ENCODE measurements around the gene AIMP1.
"Not testable (repeated sequence)": the region's sequence is repeated elsewhere in the genome, so short reads cannot be mapped to it uniquely, and the experiment has no call there.

AIMP1 gene

DNA sequence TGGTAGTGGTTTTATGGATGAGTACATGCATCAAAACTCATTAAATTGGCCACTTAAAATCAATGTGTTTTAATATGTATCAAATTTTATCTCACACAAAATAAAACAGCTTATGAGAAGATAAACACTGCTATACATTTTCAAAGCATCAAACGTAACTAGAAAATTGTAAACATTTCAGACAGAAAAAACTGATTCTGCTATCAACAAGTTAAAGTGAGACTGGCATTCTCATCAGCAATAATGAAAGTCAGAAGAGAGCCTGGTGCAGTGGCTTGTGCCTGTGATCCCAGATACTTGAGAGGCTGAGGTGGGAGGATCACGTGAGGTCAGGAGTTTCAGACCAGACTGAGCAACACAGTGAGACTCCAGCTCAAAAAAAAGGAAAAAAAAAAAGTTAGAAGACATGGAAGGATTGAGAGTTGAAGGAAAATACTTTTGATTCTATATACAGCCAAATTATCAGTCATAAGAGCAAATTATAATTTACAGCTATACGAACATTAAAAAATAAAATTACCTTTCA is 3.3 kb upstream of the AIMP1 start:
- DNase-seq (ENCODE audit: low read depth): no peak

DNA sequence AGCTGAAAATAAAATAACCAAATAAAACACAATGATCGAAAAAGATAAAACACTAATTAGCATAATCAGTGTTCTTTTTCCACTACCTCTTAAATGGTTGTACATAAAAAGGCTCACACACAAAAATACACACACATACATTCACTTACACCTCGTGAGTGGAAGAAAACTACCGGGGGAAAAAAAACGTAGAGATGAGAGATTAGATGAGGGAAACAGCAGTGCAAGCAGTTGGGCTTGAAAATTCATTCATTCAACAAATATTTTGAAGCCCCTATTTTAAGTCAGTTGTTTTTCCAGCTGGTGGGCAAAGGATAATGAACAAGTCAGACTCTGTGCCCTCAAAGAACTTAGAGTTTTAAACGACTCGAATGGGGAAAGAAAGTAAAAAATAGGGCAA is 1.4 kb upstream of the AIMP1 start:
- DNase-seq (ENCODE audit: low read depth): no peak

DNA sequence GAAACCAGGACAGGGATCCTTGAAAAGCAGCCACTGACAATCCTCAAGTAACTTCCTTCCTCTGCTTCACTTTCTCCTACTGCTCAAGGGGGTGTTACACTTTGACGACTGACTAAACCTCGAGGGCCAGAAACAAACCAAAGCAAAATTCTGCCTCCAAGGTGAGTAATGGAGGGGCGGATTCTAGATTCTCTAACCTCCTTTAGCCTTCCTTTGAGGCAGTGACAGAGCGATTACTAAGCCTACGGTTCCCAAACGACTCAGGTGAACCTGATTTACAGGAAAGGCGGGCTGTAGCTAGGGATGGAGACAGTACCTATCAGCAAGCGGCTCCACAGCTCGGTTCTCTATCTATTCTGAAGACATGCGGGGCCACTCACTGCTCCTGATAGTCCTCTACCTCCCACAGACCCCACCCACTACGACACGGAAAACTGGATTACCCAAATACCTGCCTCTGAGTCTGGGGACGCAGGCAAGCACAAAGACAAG is 828 bp upstream of the AIMP1 start:
- no peak for DNase-seq (ENCODE audit: low read depth)

DNA sequence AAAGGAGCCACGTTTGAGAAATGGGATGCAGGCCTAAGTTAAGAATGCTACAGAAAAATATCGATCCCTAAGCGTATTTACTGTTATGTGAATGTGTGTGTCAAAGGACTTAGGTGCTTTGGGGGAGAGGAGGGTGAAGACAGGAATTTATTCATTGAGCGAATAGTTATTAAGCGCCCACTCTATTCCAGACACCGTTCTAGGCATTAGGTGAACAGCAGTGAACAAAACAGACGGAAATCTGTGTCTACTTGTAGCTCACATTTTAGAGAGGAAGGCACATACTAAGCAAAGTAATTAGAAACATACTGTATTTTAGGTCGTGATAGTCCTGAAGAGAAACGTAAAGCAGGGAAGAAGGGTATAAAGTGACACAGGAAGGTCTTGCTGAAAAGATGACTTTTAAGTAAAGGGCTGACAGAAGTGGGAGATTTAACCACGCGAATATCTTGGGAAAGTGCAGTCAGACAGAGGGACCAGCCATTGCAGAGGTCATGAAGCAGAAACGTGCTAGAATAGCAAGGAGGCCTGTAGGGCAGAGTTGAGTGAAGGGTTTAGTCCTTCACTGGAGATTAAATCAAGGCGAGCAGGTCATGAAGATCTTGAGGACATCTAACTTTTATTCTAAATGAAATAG is 541 bp downstream of the AIMP1 start:
- DNase-seq (ENCODE audit: low read depth): no peak

DNA sequence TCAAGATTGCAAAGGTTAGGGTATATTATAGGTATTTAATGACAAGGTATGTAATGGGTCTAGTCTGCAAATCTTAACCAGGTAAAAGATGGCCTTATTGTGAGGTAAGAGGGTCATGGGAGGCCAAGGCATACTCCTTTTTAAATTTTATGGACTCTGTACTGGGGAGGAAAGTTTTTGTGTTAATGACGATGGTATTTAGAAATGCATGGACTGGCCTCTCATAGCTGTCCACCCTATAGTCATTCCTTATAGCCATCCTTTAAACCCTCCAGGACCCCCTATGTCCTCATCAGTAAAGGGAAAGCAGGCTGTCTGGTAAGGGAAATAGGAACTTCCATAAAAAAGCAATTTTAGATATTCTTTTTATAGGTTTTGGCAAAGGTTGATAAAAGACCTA is 1.5 kb downstream of the AIMP1 start:
- DNase-seq (ENCODE audit: low read depth): no peak

DNA sequence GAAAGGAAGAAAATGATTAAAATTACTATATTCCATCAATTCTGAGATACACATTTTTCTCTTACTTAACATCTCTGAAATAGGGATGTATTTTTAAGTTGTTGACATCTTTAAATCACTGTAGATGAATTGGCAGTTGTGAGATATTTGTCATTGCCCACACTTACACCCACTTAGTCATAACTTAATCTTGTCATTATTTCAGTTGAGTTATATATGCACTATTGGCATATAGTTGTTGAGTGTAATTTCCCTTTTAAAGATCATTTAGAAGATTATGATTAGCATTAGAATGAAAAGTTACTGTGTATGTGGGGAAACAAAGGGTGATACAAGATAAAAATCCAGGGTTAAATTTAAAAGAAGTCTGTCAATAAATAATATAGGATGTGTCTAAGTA is 2.2 kb downstream of the AIMP1 start:
- no peak for DNase-seq (ENCODE audit: low read depth)

DNA sequence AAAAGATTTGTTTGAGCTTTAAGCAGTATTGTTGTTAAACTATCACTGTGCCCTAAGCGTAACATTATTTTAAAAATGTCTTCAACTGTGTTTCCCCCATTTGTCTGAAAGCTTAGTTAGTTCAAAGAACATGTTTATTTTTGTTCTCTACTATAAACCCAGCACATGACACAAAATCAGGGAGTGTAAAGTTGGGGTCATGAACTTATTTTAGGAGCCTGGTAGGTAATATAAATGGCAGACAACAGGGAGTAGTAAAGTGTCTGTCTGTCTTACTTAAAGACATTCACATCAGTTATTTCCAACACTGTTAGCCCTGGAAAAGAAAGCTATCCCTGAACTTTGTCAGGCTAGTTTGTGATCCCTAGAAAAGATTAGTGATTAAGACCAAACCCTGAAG is 3.9 kb downstream of the AIMP1 start:
- no peak for DNase-seq (ENCODE audit: low read depth)

DNA sequence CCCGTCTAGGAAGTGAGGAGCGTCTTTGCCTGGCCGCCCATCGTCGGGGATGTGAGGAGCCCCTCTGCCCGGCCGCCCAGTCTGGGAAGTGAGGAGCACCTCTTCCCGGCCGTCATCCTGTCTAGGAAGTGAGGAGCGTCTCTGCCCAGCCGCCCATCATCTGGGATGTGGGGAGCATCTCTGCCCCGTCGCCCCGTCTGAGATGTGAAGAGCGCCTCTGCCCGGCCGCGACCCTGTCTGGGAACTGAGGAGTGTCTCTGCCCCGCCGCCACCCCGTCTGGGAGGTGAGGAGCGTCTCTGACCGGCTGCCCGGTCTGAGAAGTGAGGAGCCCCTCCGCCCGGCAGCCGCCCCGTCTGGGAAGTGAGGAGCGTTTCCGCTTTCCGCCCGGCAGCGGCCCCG is 4.8 kb downstream of the AIMP1 start:
- not testable (repeated sequence) for DNase-seq (ENCODE audit: low read depth)

DNA sequence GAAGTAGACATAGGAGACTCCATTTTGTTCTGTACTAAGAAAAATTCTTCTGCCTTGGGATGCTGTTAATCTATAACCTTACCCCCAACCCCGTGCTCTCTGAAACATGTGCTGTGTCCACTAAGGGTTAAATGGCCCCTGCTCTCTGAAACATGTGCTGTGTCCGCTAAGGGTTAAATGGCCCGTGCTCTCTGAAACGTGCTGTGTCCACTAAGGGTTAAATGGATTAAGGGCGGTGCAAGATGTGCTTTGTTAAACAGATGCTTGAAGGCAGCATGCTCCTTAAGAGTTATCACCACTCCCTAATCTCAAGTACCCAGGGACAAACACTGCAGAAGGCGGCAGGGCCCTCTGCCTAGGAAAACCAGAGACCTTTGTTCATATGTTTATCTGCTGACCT is 5.5 kb downstream of the AIMP1 start:
- not testable (repeated sequence) for DNase-seq (ENCODE audit: low read depth)

DNA sequence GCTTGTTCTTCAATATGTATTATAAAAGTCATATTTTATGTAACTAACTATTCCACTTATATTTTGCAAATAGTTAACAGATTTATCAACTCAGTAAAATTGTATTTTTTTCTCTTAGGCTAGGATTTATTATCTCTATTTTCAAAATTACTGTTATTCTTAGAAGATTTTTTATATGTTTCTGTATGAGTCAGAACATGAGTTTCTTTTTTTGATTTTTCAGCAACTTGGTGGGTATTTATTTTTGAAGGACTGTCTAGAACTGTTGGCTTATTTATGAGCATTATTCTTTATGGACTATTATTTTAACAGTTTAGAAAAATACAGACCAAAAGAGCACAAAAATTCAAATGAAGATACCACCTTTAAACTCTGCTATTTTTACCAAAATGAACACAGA is 6.8 kb downstream of the AIMP1 start:
- no peak for DNase-seq (ENCODE audit: low read depth)

DNA sequence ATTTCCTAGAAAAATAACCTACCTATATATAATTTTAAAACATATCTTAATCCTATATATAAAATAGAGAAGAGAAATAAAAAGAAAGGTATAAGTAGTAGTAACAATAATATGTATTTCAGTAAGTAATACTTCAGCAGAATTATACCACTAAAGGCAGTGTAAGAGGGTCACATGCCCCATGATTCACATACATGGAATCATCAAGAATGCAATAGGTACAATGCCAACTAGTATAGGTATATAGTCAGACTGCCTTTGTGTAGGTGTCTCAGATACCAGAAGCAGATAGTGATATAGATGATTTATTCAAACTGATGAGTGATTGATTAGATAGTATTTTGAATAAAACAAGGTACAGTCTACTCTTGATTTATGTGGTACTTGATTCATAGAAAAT is 9.4 kb downstream of the AIMP1 start:
- no peak for DNase-seq (ENCODE audit: low read depth)

DNA sequence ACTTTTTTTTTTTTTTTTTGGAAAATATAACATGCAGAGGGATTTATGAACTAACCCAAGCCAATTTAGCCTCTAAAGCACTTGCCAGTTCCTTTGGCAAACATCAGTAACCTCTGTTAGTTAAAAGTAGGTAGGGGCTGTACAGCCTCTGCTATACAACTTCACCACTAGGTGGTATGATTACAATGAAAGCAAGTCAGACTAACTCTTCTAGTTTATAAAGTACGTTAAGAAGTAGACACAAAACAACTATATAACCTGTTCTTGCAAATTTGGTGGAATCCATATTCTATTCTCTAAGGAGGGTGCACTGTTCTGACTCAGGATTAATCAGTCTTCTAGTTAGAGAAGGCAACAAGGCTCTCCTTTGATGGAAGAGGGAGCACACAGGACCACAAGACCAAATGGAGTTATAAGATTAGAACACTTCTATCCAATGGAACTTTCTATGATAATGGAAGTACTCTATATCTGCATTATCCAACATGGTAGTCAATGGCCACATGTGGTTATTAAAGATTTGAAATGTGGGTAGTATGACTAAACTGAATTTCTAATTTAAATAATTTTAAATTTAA is 12.8 kb downstream of the AIMP1 start:
- no peak for DNase-seq (ENCODE audit: low read depth)

DNA sequence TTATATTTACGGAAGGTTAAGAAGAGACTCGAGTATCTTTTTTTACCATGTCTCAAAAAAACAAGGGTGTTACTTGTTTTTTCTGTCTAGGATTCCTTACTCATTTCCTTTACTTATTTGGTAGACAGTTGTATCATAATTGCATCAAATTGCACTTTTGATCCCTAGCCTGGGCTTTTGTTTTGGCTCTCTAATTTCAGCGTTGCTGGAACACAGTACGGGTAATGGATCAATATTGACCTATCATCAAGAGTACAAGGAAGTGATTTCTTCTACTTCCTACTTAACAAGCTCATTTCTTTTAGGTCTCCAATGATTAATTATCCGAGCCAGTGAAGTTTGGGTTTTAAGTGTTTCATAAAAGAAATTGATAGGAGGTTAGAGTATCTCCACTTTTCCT is 16.8 kb downstream of the AIMP1 start:
- no peak for DNase-seq (ENCODE audit: low read depth)

DNA sequence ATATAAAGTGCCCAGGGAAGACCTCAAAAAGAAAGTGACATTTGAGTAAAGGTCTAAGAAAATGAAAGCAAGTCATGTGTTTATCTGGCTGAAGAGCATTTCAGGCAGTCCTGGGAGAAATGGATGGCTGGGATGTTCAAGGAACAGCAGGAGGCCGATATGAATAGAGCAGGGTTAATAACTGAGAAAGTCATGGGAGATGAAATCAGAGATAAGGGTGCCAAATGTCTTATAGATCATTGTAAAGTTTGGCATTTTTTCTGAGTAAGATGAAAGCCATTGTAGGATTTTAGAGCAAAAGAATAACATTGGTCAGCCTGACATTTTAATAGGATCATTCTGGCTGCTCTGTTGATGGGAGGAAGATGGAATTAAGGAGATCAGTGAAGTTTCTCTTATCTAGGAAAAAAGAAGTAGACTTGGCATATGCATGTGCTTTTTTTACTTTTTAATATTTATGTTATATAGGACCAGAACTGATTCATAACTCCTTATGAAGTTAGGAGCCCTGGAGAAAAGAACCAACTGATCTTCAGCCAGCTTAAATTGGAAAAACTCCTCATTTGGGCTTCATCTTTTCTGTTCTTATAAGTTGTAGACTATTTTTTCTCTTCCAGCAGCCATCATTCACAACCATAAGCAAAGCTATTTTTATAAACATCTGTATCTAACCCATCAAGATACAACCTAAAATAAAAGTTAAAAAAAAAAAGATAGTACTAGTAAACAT is 18.6 kb downstream of the AIMP1 start:
- DNase-seq (ENCODE audit: low read depth): no peak

DNA sequence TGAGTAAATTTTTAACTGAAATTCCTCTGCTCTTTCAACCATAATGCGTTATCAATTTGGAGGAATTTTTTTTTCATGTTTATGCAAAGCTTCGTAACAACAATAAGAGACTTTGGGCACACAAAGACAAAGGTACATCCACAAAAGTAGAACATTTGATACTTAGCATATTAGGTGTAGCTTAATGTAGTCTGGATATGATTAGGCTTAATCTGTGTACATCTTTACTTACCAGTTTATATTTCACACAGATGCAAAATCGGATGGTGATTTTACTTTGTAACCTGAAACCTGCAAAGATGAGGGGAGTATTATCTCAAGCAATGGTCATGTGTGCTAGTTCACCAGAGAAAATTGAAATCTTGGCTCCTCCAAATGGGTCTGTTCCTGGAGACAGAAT is 20.3 kb downstream of the AIMP1 start:
- no peak for DNase-seq (ENCODE audit: low read depth)

DNA sequence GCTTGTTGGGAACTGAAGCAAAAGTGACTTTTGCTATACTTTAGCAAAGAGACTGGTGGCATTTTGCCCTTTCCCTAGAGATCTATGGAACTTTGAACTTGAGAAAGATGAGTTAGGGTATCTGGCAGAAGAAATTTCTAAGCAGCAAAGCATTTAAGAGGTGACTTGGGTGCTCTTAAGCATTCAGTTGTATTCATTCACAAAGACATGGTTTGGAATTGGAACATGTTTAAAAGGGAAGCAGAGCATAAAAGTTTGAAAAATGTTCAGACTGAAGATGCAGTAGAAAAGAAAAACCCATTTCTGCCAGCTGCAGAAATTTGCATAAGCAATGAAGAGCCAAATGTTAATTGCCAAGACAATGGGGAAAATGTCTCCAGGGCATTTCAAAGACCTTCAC is 21.6 kb downstream of the AIMP1 start:
- no peak for DNase-seq (ENCODE audit: low read depth)

DNA sequence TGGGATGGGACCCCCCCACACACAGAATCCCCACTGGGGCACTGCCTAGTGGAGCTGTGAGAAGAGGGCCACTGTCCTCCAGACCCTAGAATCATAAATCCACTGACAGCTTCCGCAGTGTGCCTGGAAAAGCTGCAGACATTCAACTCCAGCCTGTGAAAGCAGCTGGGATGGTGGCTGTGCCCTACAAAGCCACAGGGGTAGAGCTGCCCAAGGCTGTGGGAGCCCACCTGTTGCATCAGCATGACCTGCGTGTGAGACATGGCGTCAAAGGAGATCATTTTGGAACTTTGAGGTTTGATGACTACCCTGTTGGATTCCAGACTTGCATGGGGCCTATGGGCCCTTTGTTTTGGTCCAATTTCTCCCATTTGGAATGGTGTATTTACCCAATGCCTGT is 22.3 kb downstream of the AIMP1 start:
- no peak for DNase-seq (ENCODE audit: low read depth)

DNA sequence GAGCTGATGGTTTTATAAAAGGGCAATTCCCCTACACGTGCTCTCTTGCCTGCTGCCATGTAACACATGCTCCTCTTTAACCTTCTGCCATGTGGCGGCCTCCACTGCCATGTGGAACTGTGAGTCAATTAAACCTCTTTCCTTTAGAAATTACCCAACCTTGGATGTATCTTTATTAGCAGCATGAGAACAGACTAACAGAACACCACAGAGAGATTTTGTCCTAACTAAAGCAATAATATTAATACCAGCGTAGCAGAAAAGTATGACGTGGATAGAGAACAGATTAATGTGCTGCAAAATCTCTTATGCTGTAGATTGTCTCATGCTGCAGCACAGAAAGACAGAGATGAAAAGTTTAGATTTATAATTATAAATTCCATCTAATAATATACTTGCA is 23.1 kb downstream of the AIMP1 start:
- DNase-seq (ENCODE audit: low read depth): no peak

DNA sequence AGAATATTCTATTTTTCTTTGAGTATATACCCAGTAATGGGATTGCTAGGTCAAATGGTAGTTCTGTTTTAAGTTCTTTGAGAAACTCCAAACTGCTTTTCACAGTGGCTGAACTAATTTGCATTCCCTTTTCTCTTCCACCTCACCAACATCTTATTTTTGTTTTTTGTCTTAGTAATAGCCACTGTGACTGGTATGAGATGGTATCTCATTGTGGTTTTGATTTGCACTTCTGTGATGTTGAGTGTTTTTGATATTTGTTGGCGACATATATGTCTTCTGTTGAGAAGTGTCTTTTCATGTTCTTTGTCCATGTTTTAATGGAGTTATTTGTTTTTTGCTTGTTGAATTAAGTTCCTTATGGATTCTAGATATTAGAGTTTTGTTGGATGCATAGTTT is 24.4 kb downstream of the AIMP1 start:
- no peak for DNase-seq (ENCODE audit: low read depth)

DNA sequence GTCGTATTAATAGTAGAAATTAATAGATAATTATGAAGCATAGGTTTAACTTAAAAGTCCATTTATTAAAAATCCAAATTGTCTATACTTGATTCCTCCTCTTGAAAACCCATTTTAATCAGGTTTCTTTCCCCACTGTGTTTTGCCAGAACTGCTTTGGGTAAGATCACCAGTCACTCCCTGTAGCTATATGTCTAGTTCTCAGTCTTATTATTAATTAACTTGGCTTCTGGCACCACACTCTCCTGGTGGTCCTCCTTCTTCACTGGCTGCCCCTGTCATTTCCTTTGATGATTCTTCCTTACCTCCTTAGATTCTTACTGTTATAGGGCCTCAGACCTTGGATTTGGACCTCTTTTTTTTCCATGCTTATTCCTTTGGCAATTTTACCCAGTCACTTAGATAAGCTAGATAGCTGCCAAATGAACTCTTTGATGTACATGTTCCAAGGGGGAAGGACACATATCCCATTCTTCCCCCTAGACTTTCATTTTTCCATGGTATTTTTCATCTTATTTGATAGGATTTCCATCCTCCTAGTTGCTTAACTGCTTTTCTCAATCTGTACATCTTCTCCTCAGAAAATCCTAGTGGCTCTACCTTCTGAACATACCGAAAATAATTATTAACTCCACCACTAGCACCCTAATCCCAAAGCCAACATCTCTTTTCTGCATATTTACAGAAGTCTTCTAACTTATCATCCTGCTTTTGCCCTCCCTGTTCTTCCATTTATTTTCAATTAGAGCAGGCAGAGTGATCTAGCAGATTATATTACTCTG is 27.7 kb downstream of the AIMP1 start:
- no peak for DNase-seq (ENCODE audit: low read depth)

DNA sequence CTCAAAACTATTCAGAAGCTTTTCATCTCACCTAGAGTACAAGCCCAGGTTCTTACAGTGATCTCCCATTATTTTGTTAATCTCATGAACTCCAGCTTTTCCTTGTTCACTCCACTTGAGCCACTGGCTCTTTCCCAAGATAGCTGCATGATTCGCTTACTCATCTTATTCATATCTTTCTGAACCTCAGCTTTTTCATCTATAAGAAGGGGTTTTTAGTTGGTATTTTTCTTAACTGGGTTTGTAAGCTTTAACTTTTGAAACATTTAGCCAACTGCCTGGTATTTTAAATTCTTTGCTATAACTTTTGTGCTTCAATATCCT is 28.3 kb downstream of the AIMP1 start:
- no peak for DNase-seq (ENCODE audit: low read depth)

DNA sequence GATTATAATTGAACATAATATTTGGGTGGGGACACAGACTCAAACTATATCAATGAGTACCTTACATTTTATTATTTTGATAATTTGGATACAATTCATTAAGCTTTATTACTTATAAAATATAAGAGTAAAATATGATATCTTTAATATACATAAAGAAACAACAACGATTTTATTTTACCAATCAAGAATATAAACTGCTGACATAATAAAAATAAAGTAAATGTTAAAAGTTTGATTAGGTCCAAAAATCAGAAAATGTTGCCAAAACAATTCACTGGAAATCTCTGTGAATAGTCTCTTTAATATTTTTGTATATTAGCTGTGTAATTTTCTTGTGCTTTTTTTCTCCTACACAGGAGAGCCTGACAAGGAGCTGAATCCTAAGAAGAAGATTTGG is 30.8 kb downstream of the AIMP1 start:
- no peak for DNase-seq (ENCODE audit: low read depth)

DNA sequence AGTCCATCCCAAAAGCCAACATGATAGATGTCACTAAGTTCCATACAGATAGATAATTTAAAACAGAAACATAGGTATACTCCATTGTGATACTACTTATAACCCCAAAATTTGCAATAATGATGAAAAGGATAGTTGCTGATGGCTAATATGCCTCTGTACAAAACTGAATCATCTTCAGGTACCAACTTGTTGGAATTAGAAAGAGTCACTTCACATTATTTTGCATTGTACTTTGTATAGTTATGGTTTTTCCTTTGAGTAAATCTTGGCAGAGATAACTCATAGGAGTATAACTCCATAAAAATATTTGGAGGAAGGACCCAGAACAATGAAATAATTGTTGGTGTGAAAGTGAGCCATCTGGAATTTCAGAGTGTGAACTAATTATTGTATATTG is 34.7 kb downstream of the AIMP1 start:
- no peak for DNase-seq (ENCODE audit: low read depth)

Measured in stimulated activated CD8-positive, alpha-beta memory T cell treated with anti-CD3 and anti-CD28 coated beads, Interleukin-4, amount 100 ng/mL, for 24 hours (primary cell).